UCSD-AML1 (cell line): Measurements from ENCODE around the gene ITPR1.
"Not testable (repeated sequence)": the region's sequence is repeated elsewhere in the genome, so short reads cannot be mapped to it uniquely, and the experiment has no call there.

ENCODE experiments used
- DNase-seq: peaks from one replicate; lab custom pipeline; 2025; ENCODE audit not compliant: unreplicated experiment; lab: John Stamatoyannopoulos, UW

The ITPR1 gene

DNA sequence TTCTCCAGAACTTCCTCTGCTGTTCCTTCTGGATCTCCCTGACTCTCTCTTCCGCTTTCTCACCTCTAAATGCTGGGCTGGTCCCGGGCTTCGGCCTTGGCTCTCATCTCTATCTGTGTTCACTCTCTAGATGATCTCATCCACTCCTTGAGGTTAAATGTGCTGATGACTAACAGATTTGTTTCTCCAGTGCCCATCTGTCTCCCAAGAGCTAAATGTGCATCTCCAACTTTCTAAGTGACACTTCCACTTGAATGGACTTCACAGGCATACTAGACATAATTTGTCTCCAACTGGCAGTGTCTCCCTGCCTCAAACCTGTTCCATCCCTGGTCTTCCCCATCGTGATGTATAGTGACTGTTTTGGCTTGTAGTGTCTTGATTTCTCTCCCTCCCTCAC lies 95.3 kb downstream of the ITPR1 start:
- no peak for DNase-seq

DNA sequence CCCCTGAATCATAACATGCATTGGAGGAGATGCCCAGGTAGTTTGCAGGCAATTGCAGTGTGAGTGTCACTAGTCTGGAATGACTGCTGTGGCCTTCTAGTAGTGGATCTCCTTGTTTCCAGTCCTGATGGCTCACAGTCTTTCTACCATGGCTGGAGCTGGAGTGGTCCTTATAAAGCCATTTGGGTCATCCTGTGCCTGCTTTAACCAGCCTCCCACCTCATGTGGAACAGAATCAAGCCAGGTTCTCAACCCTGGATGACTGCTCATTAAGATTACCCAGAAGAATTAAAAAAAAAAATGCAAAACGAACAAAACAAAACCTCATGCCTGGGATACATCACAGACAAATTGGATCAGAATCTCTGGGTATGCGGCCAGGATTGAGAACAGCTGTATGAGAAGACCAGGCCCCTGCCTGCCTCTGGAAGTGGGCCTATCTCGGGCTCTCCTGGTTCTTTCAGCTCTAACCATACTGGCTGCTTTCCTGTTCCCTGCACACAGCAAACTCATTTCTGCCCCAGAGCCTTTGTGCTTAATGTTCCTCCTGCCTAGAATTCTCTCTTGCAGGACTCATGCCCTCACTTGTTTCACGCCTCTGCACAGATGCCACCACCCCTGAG lies 96.4 kb downstream of the ITPR1 start:
- DNase-seq = no peak

DNA sequence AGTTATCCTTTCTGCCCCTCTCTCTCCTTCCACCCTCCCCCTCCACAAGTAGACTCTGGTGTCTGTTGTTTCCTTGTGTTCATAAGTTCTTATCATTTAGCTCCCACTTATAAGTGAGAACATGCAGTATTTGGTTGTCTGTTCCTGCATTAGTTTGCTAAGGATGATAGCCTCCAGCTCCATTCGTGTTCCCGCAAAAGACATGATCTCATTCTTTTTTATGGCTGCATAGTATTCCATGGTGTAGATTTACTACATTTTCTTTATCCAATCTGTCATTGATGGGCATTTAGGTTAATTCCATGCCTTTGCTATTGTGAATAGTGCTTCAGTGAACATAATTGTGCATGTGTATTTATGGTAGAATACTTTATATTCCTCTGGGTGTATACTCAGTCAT lies 97.7 kb downstream of the ITPR1 start:
- DNase-seq = not testable (repeated sequence)

GRCh38 chr3:4591669-4592068 lies 98.5 kb downstream of the ITPR1 start:
- DNase-seq = no peak

DNA sequence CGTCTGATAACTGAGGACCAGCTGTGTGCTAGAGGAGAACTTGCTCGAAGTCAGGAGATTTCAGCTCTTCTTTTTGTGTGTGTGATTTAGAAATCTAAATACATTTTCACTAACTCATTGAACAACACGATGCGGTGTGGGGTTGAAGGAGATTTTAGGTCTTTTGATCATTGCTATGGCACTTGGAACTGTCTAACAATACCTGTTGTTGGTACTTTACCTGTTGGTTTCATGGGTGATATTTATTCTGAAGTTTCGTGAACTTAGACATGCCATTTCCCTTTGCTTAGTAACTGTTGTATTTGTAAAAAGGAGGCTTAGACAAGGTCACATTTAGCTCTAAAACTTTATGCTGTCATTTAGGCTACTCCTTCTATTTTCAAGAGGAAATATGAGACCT lies 99.9 kb downstream of the ITPR1 start:
- DNase-seq = no peak

DNA sequence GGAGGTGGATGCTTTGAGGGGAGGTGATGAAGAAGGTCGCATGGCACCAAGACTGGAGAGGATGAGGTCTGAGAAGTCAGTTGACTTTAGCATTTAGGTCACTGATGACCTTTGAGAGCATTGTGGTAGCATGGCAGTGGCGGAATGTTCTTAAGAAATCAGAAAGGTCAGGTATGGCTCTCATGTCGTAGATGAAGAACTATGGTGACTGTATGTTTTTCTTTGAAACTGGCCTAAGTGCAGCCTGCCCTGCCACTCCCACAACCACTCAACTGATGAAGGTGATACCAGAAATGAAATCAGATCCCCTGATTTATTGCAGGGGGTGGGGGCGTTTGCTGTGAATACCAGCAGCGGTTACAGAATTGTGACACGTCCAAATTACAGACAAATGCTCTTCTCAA lies 102.6 kb downstream of the ITPR1 start:
- DNase-seq = no peak

GRCh38 chr3:4596612-4597011 lies 103.5 kb downstream of the ITPR1 start:
- DNase-seq = no peak

DNA sequence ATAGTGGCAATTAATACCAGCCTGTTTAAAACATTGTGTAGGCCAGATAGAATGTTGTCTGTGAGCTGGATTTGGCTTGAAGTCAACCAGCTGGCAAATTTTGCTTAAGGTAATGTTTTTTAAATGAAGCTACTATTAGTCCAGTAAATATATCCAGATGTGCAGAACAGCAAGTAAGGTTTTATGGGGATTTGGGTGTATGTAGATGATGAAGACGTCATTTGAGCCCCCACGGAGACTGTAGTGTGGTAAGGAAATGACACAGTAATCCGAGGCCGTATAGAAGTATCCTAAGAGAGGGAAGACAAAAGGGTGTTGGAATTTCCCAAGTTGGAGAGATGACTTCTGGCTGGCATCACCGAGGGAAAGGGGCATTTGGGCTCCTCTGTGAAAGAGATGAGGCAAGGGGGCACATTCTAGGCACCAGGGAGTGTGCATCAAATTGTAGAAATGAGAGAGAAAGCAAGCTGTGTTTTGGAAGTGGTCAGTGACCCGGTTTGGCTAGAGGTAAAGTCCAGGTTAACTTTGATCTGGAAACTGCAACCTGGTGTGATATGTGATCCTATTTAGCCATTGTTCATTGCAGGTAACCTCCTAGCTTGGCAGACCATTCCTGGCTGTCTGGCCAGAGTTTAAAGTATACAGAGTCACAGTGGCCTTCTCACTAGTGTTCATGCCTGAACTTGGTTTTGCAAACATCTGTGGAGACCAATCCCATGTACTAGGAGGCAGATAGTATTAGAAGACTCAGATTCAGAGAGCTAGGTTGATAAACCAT lies 104.2 kb downstream of the ITPR1 start:
- DNase-seq = no peak

- DNase-seq = not testable (repeated sequence)
Measured at GRCh38 chr3:4598232-4598631, 105.1 kb downstream of the ITPR1 start.

DNA sequence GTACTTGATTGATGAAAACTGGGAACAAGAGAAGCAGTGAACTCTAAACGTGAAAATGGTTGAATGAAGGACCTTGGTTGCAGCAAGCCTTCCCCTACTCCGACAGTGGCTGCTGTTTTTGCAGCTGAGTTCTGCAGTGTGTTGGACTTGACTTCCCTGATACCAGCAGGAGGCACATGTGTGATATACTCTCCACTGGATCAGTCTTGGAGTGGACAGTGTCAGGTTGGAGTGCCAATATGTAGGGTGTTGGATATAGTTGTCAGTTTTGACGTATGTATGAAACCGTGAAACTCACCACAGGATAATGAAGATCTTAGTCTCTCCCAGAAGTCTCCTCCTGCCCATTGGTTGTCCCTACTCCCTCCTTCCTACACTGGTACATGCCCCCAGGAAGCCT lies 106.5 kb downstream of the ITPR1 start:
- no peak for DNase-seq

- no peak for DNase-seq
Measured at GRCh38 chr3:4600493-4600892, 107.3 kb downstream of the ITPR1 start.

DNA sequence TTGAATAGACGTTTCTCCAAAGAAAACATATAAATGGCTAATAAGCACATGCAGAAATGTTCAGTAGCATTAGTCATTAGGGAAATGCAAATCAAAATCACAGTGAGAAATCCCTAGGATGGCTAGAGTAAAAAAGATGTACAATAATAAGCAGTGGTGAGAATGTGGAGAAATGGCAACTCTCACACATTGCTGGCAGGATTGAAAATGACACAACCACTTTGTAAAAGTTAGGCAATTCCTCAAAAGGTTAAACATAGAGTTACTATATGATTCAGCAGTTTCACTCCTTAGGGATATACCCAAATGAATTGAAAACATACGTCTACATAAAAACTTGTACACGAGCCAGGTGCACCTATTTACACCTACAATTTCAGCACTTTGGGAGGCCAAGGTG lies 108.7 kb downstream of the ITPR1 start:
- no peak for DNase-seq

- DNase-seq = no peak
Measured at GRCh38 chr3:4604693-4605092, 111.5 kb downstream of the ITPR1 start.

GRCh38 chr3:4606911-4607310 lies 113.8 kb downstream of the ITPR1 start:
- no peak for DNase-seq

GRCh38 chr3:4613366-4613765 lies 120.2 kb downstream of the ITPR1 start:
- DNase-seq = no peak

DNA sequence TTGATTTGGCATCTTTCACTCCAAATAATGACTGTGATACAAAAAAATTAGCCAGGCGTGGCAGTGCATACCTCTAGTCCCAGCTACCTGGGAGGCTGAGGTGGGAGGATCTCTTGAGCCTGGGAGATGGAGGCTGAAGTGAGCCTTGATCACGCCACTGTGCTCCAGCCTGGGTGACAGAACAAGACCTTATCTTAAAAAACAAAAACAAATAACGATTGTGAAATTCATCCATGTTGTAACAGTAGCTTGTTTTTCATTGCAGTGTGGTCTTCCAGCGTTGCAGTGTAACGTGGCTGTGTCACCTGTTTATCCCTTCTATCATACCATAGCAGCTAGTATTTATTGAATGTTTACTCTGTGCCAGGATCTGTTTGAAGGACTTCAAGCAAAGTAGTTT lies 120.9 kb downstream of the ITPR1 start:
- DNase-seq = no peak

- no peak for DNase-seq
Measured at GRCh38 chr3:4614927-4615326, 121.8 kb downstream of the ITPR1 start.

- DNase-seq = no peak
Measured at GRCh38 chr3:4615750-4616149, 122.6 kb downstream of the ITPR1 start.

- no peak for DNase-seq
Measured at GRCh38 chr3:4623421-4623999, 130.4 kb downstream of the ITPR1 start.

- DNase-seq = no peak
Measured at GRCh38 chr3:4627651-4628375, 134.7 kb downstream of the ITPR1 start.

GRCh38 chr3:4629095-4630007 lies 136.2 kb downstream of the ITPR1 start:
- DNase-seq = no peak
